ENCODE results near the gene TBC1D2B. TPM values are rescaled to one million over a fixed set of nuclear protein-coding genes. Genes with fewer than 3 reads are reported as not detected.

TBC1D2B gene
- total and polyA plus RNA-seq, 4 donors: 8.4 to 119 (median 22.0) TPM

- TF ChIP-seq MAX (IDR thresholded peaks at IDR 0.05) (no peak), RXRA (IDR thresholded peaks at IDR 0.05) (no peak), JUND (IDR thresholded peaks at IDR 0.05) (no peak), YY1 (IDR thresholded peaks at IDR 0.05) (no peak), ZBTB33 (IDR thresholded peaks at IDR 0.05) (no peak), HNF4G (IDR thresholded peaks at IDR 0.05) (no peak), ATF3 (IDR thresholded peaks at IDR 0.05) (no peak), CTCF (IDR thresholded peaks at IDR 0.05; ENCODE audit: low read depth, low read length, missing input control) (no peak), EGR1 (IDR thresholded peaks at IDR 0.05; ENCODE audit: low read depth in 2 of 2) (no peak), GABPA (IDR thresholded peaks at IDR 0.05 in 1 of 2, conservative IDR thresholded peaks at IDR 0.05 in 1 of 2) (no peak), HNF4A (conservative IDR thresholded peaks at IDR 0.05) (no peak), SP1 (IDR thresholded peaks at IDR 0.05) (no peak), FOXA1 (IDR thresholded peaks at IDR 0.05) (no peak), TAF1 (conservative IDR thresholded peaks at IDR 0.05) (no peak)
- 87% methylated on average over 16 of the region's 16 CpGs for WGBS
- Histone ChIP-seq H3K4me3 (ENCODE audit: low read depth in 1 of 3, low read length in 3 of 3) (no peak overlapping the region), H3K9ac (ENCODE audit: low read depth in 1 of 2, low read length in 2 of 2) (no peak overlapping the region), H3K4me1 (ENCODE audit: control insufficient read depth in 4 of 4, insufficient read depth in 4 of 4, low read length in 3 of 4) (peaks cover 0 to 3% (median 1%) of the 10 kb centered on the region in 4 donors), H3K27ac (ENCODE audit: low read depth in 1 of 2, low read length in 2 of 2) (no peak overlapping the region), H3K9me3 (ENCODE audit: control insufficient read depth in 4 of 4, low read length in 3 of 4) (no peaks in the 10 kb centered on the region), H3K36me3 (ENCODE audit: control insufficient read depth in 4 of 4, insufficient read depth in 3 of 4, low read depth in 1 of 4, low read length in 3 of 4) (no peaks in the 10 kb centered on the region), H3K27me3 (ENCODE audit: control insufficient read depth in 4 of 4, insufficient read depth in 4 of 4, low read length in 3 of 4) (no peaks in the 10 kb centered on the region)
- no peak for DNase-seq (ENCODE audit: low spot score)
Measured at GRCh38 chr15:78105476-78106241, 28.1 kb upstream of the TBC1D2B start.

GRCh38 chr15:78104566-78105475 is 27.3 kb upstream of the TBC1D2B start:
- no peak for DNase-seq (ENCODE audit: low spot score)
- Histone ChIP-seq H3K36me3 (ENCODE audit: control insufficient read depth in 4 of 4, insufficient read depth in 3 of 4, low read depth in 1 of 4, low read length in 3 of 4) (no peaks in the 10 kb centered on the region), H3K27me3 (ENCODE audit: control insufficient read depth in 4 of 4, insufficient read depth in 4 of 4, low read length in 3 of 4) (no peaks in the 10 kb centered on the region), H3K27ac (ENCODE audit: low read depth in 1 of 2, low read length in 2 of 2) (no peak overlapping the region), H3K9me3 (ENCODE audit: control insufficient read depth in 4 of 4, low read length in 3 of 4) (no peaks in the 10 kb centered on the region), H3K4me1 (ENCODE audit: control insufficient read depth in 4 of 4, insufficient read depth in 4 of 4, low read length in 3 of 4) (peaks cover 0 to 3% (median 1%) of the 10 kb centered on the region in 4 donors), H3K4me3 (ENCODE audit: low read depth in 1 of 3, low read length in 3 of 3) (no peak overlapping the region), H3K9ac (ENCODE audit: low read depth in 1 of 2, low read length in 2 of 2) (no peak overlapping the region)
- TF ChIP-seq GABPA (IDR thresholded peaks at IDR 0.05 in 1 of 2, conservative IDR thresholded peaks at IDR 0.05 in 1 of 2) (no peak), MAX (IDR thresholded peaks at IDR 0.05) (no peak), HNF4G (IDR thresholded peaks at IDR 0.05) (no peak), NR2F2 (IDR thresholded peaks at IDR 0.05) (no peak), CTCF (IDR thresholded peaks at IDR 0.05; ENCODE audit: low read depth, low read length, missing input control) (no peak)
- WGBS: 91% methylated on average over 12 of the region's 12 CpGs

Data from liver (tissue), 9 donors.